Psoas muscle (tissue), 8 donors: ENCODE results near the gene PCDHA1. TPM values are rescaled to one million over a fixed set of nuclear protein-coding genes. Genes with fewer than 3 reads are reported as not detected.
"Not testable (repeated sequence)": the region's sequence is repeated elsewhere in the genome, so short reads cannot be mapped to it uniquely, and the experiment has no call there.

Source experiments
- ATAC-seq, 4 donors: fragments of 200-7000 bp; cut with Tn5 transposase; one replicate each; pipeline ENCODE4 v1.9.1; 2020; ENCODE audit warnings: moderate library complexity in 3 of 4, mild to moderate bottlenecking in 2 of 4
- DNase-seq, 2 donors: peaks; one replicate each; pipeline ENCODE4 v3.0.0-alpha.2; 2020
- H3K27ac ChIP-seq: fragments of 200-600 bp; one replicate; pipeline ENCODE4 v1.8.0; 2022
- H3K27me3 ChIP-seq, 3 donors: fragments of 200-600 bp in 1 of 3; one replicate each; pipeline versions ENCODE4 v1.6.1 to v1.8.0; 2013 to 2022; ENCODE audit warnings: low read length in 2 of 3, mild to moderate bottlenecking in 2 of 3, moderate library complexity in 1 of 3; ENCODE audit not compliant: insufficient read depth in 3 of 3
- H3K36me3 ChIP-seq, 2 donors: fragments of 200-600 bp in 1 of 2; one replicate each; pipeline versions ENCODE4 v1.6.1 to v1.8.0; 2013 to 2022; ENCODE audit warnings: low read depth in 1 of 2, mild to moderate bottlenecking in 1 of 2, moderate library complexity in 1 of 2; ENCODE audit not compliant: insufficient read depth in 1 of 2
- H3K4me1 ChIP-seq: fragments of 200-600 bp; one replicate; pipeline ENCODE4 v1.8.0; 2022
- H3K4me3 ChIP-seq: fragments of 200-600 bp; one replicate; pipeline ENCODE4 v1.8.0; 2022; ENCODE audit warnings: mild to moderate bottlenecking
- H3K9me3 ChIP-seq: fragments of 200-600 bp; one replicate; pipeline ENCODE4 v1.8.0; 2022
- WGBS, 3 donors: extraction: QIAGEN DNeasy Blood & Tissue Kit; methylation state at CpG; one replicate each; pipeline versions ENCODE4 v1.1.6 to v1.1.7; 2013; 5-methylcytosine and 5-hydroxymethylcytosine counted together
- intact Hi-C, 2 donors: fragments of 100-400 bp; cut with DNase I; formaldehyde crosslinking; loops; one replicate each; pipeline versions ENCODE4 v1.11.0 to v1.14.2; 2022
- polyA plus RNA-seq, 3 donors: library from polyadenylated mRNA; stranded (reverse); fragments of 200-250 nt; gene quantifications; one replicate each; pipeline ENCODE4 v1.2.3, GENCODE V29; 2013
- total RNA-seq, 4 donors: library from RNA; stranded (reverse); fragmentation: NEBNext Ultra II Directional in 2 of 4; extraction: Animal tissue kit (Norgen Biotek cat#: 25700) in 2 of 4; gene quantifications; one replicate each; pipeline versions ENCODE4 v1.2.1 to v1.2.4, GENCODE V29; 2021 to 2023
- TF ChIP-seq, protein P1 (sequence below): fragments of 200-600 bp; IDR thresholded peaks from one replicate; pipeline ENCODE4 v1.8.0; 2022; ENCODE audit warnings: antibody characterized with exemption
- donor health status: healthy with polysubstance abuse.
- donor health status: DM: no; HTN: no; CAD: no; lungs with moderate emphysema.
- donor health status: Bipolar disorder and iron deficiency.
- donor health status: healthy.
- donor health status: DM: yes; HTN: yes; CAD: no.
- donor health status: DM: no; HTN: no; CAD: no.
- donor health status: DM: no; HTN: no; CAD: no.
- donor health status: DM: yes; HTN: yes; CAD: no.

PCDHA1 gene
- total and polyA plus RNA-seq, 7 donors, result 0.10 TPM; not detected in 6

DNA sequence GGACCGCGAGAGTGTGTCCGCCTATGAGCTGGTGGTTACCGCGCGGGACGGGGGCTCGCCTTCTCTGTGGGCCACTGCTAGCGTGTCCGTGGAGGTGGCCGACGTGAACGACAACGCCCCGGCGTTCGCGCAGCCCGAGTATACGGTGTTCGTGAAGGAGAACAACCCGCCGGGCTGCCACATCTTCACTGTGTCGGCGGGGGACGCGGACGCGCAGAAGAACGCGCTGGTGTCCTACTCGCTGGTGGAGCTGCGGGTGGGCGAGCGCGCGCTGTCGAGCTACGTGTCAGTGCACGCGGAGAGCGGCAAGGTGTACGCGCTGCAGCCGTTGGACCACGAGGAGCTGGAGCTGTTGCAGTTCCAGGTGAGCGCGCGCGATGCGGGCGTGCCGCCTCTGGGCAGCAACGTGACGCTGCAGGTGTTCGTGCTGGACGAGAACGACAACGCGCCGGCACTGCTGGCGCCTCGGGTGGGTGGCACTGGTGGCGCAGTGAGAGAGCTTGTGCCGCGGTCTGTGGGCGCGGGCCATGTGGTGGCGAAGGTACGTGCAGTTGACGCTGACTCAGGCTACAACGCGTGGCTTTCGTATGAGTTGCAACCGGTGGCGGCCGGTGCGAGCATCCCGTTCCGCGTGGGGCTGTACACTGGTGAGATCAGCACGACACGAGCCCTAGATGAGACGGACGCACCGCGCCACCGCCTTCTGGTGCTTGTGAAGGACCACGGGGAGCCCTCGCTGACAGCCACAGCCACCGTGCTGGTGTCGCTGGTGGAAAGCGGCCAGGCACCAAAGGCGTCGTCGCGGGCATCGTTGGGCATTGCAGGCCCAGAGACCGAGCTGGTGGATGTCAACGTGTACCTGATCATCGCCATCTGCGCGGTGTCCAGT lies 49.9 kb downstream of the PCDHA1 start:
- intact Hi-C loops, result no loop called here
- Histone ChIP-seq H3K27me3 (peaks cover 0 to 31% (median 5%) of the 10 kb centered on the region in 3 donors), H3K4me1 (no peaks in the 10 kb centered on the region), H3K27ac (no peak overlapping the region), H3K36me3 (no peaks in the 10 kb centered on the region), H3K4me3 (no peak overlapping the region), H3K9me3 (peaks cover 16% of the 10 kb centered on the region)
- 36 to 45% (median 37%) methylated on average over 90 to 103 of the region's 103 CpGs for WGBS, 3 donors
- ATAC-seq (no peak), DNase-seq (peak in 1 of 2 donors; percentile 31)
- TF ChIP-seq, protein P1, sequence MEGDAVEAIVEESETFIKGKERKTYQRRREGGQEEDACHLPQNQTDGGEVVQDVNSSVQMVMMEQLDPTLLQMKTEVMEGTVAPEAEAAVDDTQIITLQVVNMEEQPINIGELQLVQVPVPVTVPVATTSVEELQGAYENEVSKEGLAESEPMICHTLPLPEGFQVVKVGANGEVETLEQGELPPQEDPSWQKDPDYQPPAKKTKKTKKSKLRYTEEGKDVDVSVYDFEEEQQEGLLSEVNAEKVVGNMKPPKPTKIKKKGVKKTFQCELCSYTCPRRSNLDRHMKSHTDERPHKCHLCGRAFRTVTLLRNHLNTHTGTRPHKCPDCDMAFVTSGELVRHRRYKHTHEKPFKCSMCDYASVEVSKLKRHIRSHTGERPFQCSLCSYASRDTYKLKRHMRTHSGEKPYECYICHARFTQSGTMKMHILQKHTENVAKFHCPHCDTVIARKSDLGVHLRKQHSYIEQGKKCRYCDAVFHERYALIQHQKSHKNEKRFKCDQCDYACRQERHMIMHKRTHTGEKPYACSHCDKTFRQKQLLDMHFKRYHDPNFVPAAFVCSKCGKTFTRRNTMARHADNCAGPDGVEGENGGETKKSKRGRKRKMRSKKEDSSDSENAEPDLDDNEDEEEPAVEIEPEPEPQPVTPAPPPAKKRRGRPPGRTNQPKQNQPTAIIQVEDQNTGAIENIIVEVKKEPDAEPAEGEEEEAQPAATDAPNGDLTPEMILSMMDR, result no peak

DNA sequence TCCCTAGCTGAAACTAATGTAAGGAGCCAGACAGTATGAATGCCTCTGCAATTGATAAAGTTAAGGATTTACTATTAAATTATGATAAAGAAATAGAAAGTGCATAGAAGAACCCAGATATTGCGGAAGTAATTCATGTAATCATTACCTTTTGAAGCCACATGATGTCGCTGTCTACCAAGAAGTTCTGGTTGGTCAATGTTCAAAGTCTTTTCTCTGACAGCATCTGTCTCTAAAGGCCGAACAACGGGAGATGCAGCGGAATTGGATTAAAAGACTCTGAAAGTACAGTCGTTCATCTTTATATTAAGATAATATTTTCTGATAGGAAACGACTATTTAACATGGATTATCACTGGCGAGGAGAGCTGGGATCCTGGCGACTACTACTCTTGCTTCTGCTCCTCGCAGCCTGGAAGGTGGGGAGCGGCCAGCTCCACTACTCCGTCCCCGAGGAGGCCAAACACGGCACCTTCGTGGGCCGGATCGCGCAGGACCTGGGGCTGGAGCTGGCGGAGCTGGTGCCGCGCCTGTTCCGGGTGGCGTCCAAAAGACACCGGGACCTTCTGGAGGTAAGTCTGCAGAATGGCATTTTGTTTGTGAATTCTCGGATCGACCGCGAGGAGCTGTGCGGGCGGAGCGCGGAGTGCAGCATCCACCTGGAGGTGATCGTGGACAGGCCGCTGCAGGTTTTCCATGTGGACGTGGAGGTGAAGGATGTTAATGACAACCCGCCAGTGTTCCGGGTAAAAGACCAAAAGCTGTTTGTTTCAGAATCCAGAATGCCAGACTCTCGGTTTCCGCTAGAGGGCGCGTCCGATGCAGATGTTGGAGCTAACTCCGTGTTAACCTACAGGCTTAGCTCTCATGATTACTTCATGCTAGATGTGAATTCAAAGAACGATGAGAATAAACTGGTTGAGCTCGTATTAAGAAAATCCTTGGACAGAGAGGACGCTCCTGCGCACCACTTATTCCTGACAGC lies 55.3 kb downstream of the PCDHA1 start, which contains the start of gene PCDHA8:
TSS of gene PCDHA8 (plus strand) at position 210 of the 985 bp plus-strand sequence. CDS start at position 345, 135 bp downstream.
- intact Hi-C loops, result no loop called here
- no peak for DNase-seq
- no peaks in the 10 kb centered on the region for H3K36me3 ChIP-seq
- peaks cover 7% of the 10 kb centered on the region for H3K9me3 ChIP-seq
- no peaks in the 10 kb centered on the region for H3K4me1 ChIP-seq
- no peak within 1 kb of the TSS for H3K27ac ChIP-seq
- TF ChIP-seq, protein P1, result no peak
- H3K4me3 ChIP-seq, result no peak within 1 kb of the TSS
- ATAC-seq, result no peak
- WGBS, 3 donors, result 16 to 24% (median 21%) methylated on average over 43 to 47 of the region's 47 CpGs
- peaks cover 0 to under 1% (median 0%) of the 10 kb centered on the region in 3 donors for H3K27me3 ChIP-seq

DNA sequence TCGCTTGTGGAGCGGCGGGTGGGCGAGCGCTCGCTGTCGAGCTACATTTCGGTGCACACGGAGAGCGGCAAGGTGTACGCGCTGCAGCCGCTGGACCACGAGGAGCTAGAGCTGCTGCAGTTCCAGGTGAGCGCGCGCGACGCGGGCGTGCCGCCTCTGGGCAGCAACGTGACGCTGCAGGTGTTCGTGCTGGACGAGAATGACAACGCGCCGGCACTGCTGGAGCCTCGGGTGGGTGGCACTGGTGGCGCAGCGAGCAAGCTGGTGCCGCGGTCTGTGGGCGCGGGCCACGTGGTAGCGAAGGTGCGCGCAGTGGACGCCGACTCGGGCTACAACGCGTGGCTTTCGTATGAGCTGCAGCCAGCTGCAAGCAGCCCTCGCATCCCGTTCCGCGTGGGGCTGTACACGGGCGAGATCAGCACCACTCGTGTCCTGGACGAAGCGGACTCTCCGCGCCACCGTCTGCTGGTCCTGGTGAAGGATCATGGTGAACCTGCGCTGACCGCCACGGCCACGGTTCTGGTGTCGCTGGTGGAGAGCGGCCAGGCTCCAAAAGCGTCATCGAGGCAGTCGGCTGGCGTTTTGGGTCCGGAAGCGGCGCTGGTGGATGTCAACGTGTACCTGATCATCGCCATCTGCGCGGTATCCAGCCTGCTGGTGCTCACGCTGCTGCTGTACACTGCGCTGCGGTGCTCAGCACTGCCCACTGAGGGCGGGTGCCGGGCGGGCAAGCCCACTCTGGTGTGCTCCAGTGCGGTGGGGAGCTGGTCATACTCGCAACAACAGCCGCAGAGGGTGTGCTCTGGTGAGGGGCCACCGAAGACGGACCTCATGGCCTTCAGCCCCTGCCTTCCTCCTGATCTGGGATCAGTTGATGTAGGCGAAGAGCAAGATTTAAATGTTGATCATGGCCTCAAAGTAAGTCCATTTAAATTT lies 57.1 kb downstream of the PCDHA1 start:
- DNase-seq (no peak), ATAC-seq (no peak)
- Histone ChIP-seq H3K36me3 (no peaks in the 10 kb centered on the region), H3K4me1 (no peaks in the 10 kb centered on the region), H3K4me3 (no peak overlapping the region), H3K9me3 (peaks cover 4% of the 10 kb centered on the region), H3K27me3 (peaks cover 0 to 6% (median 0%) of the 10 kb centered on the region in 3 donors), H3K27ac (no peak overlapping the region)
- TF ChIP-seq, protein P1, result no peak
- WGBS, 3 donors, result 41 to 46% methylated on average over 48 to 87 of the region's 87 CpGs; no CpG with 5 or more reads in 1 of the 3 donors
- intact Hi-C loops, result no loop called here

DNA sequence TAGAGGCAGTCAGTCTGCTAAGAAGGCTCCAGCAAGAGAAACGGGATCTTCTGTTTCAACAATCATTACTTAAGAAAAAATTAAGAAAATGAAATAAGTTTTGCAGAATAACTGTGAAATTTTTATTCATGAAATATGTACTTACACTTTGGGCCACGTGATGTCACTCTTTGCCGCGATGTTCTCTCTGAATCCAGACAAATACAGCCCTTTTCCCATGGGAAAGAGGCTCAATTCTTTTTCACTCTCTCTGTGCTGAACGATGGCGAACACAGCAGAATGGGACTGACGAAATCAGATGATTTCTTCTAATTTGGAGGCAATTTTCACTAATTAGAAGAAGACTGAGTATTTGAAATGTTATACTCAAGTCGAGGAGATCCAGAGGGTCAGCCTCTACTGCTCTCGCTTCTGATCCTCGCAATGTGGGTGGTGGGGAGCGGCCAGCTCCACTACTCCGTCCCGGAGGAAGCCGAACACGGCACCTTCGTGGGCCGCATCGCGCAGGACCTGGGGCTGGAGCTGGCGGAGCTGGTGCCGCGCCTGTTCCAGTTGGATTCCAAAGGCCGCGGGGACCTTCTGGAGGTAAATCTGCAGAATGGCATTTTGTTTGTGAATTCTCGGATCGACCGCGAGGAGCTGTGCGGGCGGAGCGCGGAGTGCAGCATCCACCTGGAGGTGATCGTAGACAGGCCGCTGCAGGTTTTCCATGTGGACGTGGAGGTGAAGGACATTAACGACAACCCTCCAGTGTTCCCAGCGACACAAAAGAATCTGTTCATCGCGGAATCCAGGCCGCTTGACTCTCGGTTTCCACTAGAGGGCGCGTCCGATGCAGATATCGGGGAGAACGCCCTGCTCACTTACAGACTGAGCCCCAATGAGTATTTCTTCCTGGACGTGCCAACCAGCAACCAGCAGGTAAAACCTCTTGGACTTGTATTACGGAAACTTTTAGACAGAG lies 62.5 kb downstream of the PCDHA1 start, which contains the start of gene PCDHA9:
TSS of gene PCDHA9 (plus strand) at position 244 of the 964 bp plus-strand sequence. CDS start at position 358, 114 bp downstream.
- H3K4me1 ChIP-seq, intact Hi-C loops, H3K27ac ChIP-seq, H3K36me3 ChIP-seq, H3K4me3 ChIP-seq, ATAC-seq, DNase-seq, H3K9me3 ChIP-seq, H3K27me3 ChIP-seq: not testable (repeated sequence)
- 17 to 18% methylated on average over 32 to 46 of the region's 48 CpGs; no CpG with 5 or more reads in 1 of the 3 donors for WGBS, 3 donors

DNA sequence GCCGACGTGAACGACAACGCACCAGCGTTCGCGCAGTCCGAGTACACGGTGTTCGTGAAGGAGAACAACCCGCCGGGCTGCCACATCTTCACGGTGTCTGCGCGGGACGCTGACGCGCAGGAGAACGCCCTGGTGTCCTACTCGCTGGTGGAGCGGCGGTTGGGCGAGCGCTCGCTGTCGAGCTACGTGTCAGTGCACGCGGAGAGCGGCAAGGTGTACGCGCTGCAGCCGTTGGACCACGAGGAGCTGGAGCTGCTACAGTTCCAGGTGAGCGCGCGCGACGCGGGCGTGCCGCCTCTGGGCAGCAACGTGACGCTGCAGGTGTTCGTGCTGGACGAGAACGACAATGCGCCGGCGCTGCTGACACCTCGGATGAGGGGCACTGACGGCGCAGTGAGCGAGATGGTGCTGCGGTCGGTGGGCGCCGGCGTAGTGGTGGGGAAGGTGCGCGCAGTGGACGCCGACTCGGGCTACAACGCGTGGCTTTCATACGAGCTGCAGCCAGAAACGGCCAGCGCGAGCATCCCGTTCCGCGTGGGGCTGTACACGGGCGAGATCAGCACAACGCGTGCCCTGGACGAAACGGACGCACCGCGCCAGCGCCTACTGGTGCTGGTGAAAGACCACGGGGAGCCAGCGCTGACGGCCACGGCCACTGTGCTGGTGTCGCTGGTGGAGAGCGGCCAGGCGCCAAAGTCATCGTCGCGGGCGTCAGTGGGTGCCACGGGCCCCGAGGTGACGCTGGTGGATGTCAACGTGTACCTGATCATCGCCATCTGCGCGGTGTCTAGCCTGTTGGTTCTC lies 64.1 kb downstream of the PCDHA1 start:
- H3K4me3 ChIP-seq, H3K36me3 ChIP-seq, H3K9me3 ChIP-seq, H3K4me1 ChIP-seq, DNase-seq, intact Hi-C loops, H3K27ac ChIP-seq, ATAC-seq: not testable (repeated sequence)
- WGBS, 3 donors, result 39 to 49% methylated on average over 25 to 101 of the region's 101 CpGs; no CpG with 5 or more reads in 1 of the 3 donors
- H3K27me3 ChIP-seq, result peaks cover 0 to 11% (median 3%) of the 10 kb centered on the region in 3 donors
